CD4-positive, alpha-beta T cell treated with Interleukin-10 for 1 hour (primary cell): ENCODE measurements around the gene WWTR1.

Experiments used
- DNase-seq: peaks from one replicate; pipeline ENCODE4 v3.0.0-alpha.2; 2020

The WWTR1 gene

DNA sequence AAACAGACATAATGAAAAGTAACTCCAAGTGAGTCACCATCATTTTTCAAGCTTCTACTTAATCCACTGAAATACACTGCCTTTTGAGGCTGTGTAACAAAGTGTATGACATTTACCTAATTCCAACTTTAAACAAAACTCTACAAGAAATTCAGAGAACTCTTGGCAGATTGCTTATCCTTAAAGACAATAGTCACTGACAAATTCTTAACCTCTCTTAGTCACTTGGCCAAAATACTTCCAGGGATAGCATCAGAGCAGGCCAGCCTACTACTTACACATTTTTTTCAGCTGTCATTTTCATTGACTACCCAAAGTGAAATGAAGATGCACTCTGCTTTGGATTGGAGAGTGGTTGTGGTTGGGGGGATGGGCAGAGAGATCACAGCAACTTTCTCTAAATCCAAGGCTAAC is 3.6 kb downstream of the WWTR1 start:
- no peak for DNase-seq

DNA sequence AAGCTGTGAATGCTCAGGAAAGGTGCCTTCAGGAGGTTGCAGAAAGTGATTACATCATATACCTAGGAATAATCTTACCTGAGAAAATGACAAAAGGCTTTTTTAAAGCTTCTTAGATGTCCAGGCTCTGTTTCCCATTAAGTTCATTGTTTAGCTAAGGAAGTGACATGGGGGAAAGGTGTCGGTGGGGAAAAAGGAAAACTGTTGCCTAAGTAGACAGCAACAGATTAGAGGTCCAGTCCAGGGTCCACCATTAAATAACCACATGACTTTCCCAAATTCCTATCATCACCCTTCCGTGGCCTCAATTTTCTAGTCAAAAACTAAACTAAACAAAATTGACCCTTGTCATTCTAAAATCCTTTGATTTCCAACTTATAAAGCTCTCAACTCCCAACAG is 4.3 kb downstream of the WWTR1 start:
- no peak for DNase-seq

DNA sequence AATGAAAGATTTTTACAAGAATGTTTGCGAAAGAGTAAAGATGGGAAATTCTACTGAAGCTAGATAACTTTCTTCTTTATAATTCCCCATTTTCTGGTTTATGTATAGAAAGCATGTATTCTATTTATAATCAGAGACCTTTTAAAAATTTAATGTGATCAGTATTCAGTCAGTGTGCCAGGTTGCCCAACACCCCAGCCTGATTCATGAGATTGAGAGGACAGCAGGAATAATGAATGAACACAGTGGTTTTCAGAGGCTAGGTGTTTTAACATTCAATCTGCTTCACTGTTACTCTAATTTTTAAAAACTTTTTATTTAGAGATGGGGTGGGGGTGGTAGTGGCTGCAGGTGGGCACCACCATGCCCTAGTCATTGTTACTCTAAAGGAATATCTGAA is 4.7 kb downstream of the WWTR1 start:
- DNase-seq = no peak

DNA sequence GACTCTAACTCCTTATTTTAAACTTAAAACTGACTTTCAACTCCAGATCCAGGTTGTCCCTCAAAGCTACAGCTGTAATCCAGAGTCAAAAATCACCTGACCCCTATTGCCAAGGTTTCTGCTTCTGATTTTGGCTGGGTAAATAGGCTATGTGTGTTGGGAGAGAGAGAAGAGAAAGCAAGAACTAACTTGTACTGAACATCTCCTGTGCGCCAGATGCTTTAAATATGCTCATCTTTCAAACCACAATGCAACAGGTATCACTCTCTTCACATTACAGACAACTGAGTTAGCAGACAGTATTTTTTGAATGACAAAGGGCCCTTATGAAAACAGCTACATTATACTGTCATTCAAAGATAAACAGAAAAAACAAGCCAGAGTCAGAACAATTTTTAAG is 7.0 kb downstream of the WWTR1 start:
- DNase-seq = no peak

DNA sequence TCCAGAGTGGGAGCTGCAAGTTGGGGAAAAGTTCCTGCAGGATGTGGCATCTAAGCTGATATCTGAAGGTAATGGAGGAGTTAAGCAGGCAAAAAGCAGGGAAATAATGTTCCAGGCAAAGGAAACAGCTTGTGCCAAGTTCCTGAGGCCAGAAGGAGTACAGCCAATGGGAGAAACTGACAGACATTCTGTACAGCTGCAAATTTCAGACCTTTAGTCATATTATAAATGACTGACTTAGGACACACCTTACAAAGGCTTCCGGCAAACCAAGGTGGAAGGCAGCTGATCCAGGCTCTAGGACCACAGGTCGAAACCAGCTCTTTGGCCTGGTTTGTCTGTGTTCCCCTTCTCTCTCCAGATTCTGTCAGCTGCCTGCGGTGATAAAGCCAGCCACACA is 9.3 kb downstream of the WWTR1 start:
- no peak for DNase-seq

DNA sequence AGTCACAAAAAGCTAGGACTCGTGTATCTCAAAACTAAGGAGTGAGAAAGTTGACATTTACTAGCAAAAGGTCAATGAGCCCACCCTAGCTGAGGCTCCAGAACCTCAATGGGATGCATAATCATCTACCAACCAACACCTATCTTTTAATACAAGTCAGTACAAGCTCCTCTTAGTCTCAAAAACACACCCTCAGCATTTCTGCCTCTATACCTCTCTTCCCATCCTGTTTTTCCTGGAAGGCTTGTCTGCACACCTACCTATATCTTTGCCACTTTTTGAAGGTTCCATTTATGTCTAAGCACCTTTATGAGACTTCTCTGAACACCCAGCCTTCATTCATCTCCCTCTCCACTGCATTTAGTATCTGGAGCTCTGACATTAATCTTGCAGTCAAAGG is 10.0 kb downstream of the WWTR1 start:
- no peak for DNase-seq

DNA sequence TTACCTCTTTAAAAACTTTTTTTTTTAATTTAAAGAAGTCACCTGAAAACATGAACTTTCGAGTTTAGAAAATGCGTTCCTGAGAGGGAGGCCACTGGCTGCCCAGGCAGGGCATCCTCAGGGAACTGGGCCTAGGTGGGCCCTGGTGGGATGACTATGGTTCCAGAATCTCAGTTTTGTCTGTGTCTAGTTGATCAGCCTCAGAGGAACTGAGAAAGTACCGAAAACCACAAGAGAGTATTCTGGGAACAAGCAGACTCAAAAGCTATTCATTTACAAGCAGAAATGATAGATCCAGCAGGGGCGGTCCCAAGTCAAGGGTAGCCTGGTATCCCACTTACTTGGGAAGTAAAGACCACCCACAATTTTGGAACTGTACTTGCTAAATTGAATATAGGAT is 10.5 kb downstream of the WWTR1 start:
- no peak for DNase-seq

DNA sequence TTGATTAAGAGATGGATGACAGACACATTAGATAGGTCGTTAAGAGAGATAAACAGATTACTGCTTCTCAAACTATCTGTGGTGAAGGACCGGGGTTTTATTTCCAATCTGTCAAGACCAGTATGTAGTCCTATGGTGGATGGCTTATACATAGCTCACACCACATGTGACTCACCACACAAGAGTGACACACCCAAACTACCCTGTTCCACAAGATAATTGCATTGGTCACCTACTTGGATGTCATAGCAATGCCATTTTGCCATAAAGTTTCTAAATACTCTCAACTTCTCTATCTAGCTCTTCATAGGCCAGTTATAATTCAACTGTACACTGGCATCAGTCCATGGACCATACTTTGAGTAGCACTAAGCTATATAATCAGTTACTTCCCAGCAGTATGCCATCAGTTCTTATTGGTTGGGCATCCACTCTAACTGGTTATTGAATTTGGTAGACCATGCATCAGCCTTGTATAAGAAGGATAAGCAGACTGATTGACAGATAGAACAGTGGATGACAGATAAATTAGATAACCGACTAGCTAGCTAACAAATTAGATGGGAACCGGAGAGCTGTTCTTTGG is 11.6 kb downstream of the WWTR1 start:
- DNase-seq = no peak

DNA sequence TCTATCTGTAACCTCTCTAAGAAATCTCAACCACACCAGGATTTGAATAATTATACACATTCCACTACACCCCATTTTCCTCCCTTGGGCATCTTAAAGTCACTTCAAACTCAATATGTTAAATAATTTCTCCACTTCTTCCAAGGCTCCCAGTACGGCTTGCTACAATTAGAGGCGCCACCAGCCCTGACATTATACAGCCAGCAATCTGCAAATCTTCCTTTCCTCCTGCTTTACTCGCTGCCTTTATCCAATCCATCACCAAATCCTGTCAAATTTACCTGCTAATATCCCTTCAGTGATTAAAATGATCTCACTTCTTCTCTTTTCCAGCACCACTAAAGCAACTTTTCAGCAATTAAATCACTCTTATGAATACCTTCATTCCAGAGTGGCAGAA is 13.9 kb downstream of the WWTR1 start:
- DNase-seq = no peak

DNA sequence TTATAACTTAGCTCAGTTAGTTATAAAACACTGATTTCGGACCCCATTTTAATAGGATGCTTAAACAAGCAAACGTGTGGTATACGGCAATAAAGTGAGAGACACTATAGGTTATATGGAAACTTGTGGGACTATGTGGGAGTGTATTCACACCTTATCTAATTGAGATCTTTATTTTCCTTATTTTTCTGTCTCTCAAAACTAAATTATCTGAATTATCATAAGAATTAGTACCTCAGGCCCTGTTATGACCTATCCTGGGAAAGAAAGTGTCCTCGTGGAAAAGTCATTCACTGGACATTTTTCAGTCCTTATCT is 14.4 kb downstream of the WWTR1 start:
- DNase-seq = no peak

DNA sequence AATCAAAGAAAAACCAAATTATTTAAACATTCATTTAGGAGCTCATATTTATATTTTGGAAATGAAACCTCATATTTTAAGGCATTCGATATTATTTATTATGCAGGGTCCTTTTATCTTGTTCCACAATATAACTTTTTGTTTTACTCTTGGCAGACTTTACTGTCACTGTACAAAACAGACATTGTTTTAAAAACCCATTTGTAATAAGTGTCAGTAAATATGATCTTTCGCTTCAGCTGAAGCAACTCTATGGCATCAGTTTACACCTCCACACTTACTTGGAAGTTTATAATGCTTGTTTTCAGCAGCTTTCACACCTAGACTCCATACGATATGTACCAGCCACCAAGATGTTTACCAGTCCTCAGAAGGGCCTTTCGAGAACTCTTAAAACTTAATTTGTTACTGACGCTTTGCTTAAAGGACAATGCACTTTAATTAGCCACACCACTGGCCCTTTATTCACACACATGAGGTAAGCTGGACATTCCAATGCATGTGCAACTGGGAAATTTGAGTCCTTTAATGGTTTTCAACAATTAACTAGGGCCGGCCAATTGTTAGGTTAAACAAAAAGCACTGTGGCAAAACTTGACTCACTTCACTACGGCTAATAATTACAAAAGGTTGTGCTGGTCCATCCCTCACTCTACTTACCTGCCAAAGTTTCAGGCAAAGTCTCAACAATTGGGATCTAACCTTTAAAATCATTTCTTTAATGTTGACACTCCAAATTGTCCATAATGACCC is 16.7 kb downstream of the WWTR1 start:
- no peak for DNase-seq

DNA sequence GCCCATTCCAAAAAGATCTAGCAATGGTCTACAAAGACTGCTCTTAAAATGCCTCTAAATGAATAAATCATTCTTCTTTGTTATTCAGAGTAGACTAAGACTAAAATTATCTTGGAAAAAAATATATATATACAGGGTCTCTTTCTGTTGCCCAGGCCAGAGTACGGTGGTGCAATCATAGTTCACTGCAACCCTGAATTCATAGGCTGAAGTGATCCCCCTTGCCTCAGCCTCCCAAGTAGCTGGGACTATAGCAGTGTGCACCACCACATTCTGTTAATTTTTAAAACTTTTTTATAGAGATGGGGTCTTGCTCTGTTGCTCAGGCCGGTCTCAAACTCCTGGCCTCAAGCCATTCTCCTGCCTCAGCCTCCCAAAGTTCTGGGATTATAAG is 18.7 kb downstream of the WWTR1 start:
- no peak for DNase-seq

DNA sequence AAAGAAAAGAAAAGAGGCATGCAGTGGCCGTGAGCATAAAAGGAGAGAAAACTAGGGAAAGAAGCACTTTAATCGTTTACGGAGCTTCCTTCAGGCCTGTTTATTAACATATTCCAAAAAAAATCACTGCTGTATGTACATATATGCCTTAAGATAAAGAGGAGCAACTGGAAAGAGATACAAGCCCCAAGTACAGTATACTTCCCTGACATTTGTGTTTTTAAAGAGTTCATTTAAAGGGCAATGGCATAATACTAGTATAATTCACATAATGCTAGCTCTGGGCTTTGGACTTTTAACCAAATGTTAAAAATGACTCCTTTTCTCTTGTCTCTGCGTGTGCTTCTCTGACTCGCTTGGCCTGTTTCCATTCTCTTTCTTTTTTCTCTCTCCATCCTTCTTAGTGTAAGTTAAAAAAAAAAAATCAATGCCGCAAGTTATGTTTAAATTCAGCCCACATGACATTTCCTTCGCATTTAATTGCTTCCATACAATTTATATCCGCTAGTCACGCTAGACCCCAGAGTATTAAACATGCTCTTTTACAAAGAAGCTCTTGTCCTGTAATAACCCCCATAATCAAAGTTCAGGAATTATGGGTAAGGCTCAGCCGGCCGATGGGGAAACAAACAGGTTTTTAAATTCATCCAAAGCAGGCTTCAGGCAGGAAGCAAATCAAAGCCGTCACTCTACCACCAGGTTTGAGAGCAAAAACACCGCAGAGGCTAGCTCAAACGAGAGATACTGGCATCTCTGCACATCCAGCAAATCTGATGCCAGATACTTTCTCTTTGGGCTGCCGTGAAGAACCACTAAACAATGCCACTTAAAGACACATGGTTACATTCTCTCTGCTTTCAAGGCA is 19.4 kb downstream of the WWTR1 start:
- no peak for DNase-seq

DNA sequence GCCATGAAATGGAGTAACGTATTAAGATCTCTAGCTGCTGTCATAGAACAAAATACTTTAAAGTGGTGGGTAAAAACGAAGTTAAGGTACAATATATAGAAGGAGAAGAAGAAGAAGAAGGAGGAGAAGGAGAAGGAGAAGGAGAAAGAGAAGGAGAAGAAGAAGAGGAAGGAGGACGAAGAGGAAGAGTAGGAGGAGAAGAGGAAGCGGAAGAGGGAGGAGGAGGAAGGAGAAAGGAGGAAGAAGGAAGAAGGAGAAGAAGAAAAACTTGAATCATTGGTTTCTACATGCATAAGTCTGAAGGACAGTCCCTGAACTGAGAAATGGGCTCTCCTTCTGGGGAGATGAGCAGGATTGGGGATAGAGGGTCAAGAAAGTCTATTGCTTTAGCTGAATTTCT is 22.4 kb downstream of the WWTR1 start:
- DNase-seq = no peak

DNA sequence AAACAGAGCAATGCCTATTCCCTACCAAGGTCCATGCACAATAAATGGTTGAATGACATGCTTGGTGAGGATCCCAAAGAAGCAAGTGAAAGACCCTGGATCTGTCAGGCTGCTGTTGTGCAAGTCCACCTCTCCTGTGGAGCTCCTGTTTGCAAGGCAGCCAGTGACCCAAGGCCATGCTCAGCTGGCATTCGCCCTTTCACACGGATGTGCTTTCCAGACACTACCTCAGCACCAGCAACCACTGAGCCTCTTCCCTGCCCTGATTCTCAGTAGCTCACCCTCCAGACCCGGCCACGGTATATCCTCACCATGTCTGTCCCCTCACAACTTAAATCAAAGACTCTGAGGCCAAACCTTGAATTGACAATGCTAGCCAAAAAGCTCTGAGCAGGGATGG is 23.3 kb downstream of the WWTR1 start:
- no peak for DNase-seq

DNA sequence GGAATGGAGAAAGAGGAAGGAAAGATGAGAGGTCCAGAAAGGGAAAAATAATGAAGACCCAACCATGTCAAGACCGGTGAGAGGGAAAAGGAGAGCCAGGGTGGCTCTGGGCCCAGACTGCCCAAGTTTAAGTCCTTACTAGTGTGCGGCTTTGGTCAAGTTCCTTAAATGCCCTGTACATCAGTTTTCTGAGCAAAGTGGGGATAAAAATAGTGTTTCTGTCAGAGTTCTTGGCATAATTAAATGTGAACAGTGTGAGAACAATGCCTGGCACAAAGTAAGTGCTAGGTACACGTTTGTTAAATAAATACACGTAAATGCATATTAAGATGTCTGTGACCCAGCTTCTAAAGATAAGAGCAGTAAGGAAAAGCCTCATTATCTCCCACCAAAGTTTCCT is 23.8 kb downstream of the WWTR1 start:
- no peak for DNase-seq

DNA sequence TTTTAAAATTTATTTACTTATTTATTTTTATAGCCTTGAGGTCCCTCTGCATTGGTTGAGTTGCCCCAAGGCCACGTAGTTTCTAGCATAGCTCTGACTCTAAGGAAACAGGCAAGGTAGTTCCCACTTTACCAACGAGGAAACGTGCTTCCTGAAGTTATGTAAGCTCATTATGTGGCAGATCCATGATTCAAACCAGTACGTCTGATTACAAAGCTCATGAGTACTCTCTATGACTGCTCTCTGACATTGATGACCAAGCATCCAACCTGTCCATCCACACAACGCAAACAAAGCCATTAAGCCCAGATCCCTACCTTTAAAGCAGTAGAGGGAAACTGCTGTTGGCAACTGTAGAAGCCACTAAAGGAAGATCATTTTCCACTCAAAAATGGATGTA is 25.6 kb downstream of the WWTR1 start:
- no peak for DNase-seq

DNA sequence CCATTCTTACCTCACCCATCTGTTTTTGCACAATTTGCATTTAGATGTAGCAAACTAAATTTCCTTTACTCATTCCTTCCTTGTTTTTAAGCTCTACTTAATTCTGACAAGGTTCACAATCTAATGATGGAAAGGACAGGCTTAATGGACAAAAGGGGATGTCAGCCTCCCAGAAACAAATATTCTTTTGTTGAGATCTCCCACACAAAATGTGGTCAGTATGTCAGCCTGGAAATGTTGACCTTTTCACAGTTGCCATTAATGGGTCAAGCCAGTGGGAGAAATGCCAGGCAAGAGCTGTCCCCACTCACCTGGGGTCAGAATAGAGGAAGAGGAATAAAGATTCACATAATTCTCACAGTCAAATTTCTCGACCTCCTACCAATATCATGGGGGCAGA is 27.0 kb downstream of the WWTR1 start:
- no peak for DNase-seq

DNA sequence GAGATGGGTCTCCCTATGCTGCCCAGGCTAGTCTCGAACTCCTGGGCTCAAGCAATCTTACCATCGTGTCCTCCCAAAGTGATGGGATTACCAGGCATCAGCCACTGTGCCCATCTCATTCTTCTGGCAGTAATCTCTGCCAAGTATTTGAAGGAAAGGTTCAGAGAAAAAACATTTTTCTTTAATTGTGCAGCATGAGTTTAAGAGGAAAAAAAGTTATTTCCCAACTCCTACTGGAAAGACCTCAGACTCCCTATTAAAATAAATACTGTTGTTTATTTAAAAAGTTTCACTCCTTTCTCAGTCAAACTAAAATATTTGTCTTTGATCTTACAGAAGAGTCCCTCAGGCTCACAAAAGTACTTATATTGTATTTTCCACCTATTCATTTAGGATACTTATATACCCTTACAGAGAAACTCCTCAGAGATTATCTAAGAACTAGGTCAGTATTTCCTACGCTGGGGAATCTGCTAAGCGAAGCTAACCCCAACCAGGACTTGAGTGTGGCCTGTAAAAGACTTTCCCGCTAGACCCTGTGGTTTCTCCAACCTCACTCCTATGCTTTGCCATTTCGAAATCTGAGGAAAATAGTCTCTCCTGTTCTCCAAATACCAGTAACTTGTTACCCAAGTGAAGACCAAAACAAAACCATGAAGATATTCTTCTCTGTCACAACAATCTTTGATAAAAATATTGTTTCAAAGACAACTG is 28.7 kb downstream of the WWTR1 start:
- DNase-seq = no peak

DNA sequence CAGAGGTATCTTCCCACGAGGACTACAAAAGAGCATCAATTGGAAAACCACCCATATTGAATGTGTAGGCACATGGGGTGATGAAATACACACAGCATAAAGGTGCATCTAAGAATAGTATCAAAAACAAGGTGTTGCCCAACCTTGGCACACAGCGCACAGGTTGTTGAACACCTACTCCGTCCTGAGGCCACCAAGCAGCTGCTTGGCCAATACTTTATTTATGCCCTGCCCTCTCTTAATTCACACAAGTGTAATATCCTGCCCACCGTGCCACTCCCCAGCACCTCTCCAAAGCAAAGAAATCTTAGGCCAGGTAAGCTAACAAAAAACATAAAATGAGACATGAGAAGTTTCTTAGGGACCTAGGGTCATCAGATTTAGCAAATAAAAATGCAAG is 31.2 kb downstream of the WWTR1 start:
- no peak for DNase-seq

DNA sequence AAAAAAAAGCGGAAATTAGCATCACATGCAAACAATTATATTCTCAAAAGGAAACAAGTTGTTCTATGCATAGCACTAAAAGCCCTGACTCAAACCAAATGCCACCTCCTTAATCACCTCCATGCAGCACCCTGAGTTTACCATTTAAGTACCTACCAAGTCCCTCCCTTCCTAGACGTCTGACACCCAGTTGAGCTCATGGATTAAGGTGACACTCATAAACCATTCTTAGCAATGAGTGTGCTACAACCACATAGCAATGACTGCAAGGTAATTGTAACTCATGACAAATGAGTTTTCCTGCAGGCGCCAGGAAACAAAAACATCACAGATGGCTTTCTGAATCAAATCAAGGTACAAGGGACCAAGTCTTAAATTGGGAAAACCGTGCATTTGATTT is 32.0 kb downstream of the WWTR1 start:
- DNase-seq = no peak

DNA sequence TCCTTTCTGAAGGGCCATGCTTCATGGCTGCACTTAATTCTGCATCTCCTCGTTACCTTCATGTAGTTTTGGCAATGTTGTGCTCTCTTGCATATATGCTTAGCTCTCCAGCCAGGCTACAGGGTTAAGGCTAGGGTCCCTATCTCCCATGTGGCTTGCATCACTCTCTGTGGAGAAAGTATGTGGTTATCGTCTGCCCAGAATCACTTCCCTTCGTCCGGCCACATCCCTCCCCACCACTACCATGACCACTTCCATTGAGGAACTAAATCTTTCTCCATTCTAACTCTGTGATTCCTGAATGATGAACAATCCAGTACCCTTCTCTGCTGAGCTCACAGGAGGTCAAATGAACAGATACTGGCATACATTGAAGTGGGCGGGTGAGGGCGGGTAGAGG is 34.0 kb downstream of the WWTR1 start:
- no peak for DNase-seq

DNA sequence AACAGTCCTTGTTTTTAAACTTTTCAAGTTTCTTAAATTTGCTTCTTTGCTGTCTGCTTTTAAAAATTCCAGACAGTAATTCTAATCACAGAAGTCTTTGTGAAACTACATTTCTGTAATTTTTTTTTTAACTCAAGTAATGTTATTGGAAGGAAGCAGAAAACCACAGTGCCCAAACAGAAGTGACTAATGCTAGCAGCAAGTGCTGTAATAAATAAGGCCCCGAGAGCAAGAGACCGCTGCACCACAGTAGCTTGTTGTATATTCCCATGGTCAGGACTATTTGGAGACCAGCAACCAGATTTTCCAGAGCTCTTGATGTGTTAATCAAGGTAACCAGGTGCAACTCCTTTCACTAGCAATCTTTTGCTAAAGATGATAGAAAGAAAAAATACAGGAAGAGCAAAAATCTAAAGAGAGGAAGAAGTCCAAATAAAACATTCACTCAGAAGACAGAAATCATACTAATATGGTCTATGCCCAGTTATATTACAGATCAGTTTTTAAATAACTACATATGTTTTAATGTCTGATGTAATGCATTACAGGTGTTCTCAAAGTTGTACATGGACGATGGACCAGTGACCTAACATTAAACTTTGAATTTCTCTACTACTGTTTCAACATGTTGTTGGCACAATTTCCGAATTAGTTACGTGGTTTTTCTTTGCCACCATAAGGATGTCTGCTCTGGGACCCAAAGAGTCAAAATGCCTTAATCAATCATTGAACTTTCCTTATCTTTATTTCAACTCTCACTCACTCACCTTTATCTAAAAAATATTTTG is 36.4 kb downstream of the WWTR1 start:
- DNase-seq = no peak
